ENCODE measurements around the gene ROR2.
"Not testable (repeated sequence)": the region's sequence is repeated elsewhere in the genome, so short reads cannot be mapped to it uniquely, and the experiment has no call there.

ROR2 gene

GRCh38 chr9:91549177-91549576 lies 400.9 kb downstream of the ROR2 start:
- Histone ChIP-seq H3K4me3 (IDR thresholded peaks at IDR 0.05; ENCODE audit: insufficient read depth, low read depth, low read length) (no peak overlapping the region), H3K4me1 (ENCODE audit: low read depth, poor library complexity, severe bottlenecking) (no peaks in the 10 kb centered on the region), H2AFZ (ENCODE audit: low read depth) (no peak overlapping the region), H4K20me1 (ENCODE audit: insufficient read depth) (no peaks in the 10 kb centered on the region), H3K27me3 (ENCODE audit: insufficient read depth, low read depth) (no peaks in the 10 kb centered on the region), H3K27ac (no peak overlapping the region), H3K79me2 (ENCODE audit: insufficient read depth, low read depth) (no peaks in the 10 kb centered on the region), H3K4me2 (no peak overlapping the region), H3K9ac (no peak overlapping the region), H3K36me3 (ENCODE audit: insufficient read depth) (no peaks in the 10 kb centered on the region)
- no peak for TF ChIP-seq CTCF (conservative IDR thresholded peaks at IDR 0.05; ENCODE audit: low read depth, low read length)

- Histone ChIP-seq H3K79me2 (ENCODE audit: insufficient read depth, low read depth) (no peaks in the 10 kb centered on the region), H3K4me2 (no peak overlapping the region), H3K27me3 (ENCODE audit: insufficient read depth, low read depth) (no peaks in the 10 kb centered on the region), H2AFZ (ENCODE audit: low read depth) (no peak overlapping the region), H4K20me1 (ENCODE audit: insufficient read depth) (no peaks in the 10 kb centered on the region), H3K4me1 (ENCODE audit: low read depth, poor library complexity, severe bottlenecking) (no peaks in the 10 kb centered on the region), H3K9ac (no peak overlapping the region), H3K27ac (no peak overlapping the region), H3K4me3 (IDR thresholded peaks at IDR 0.05; ENCODE audit: insufficient read depth, low read depth, low read length) (no peak overlapping the region), H3K36me3 (ENCODE audit: insufficient read depth) (no peaks in the 10 kb centered on the region)
- no peak for TF ChIP-seq CTCF (conservative IDR thresholded peaks at IDR 0.05; ENCODE audit: low read depth, low read length)
Measured at GRCh38 chr9:91547081-91547480, 402.9 kb downstream of the ROR2 start.

- no peaks in the 10 kb centered on the region for H3K27me3 ChIP-seq (ENCODE audit: insufficient read depth, low read depth)
- H3K9ac ChIP-seq = no peak overlapping the region
- no peaks in the 10 kb centered on the region for H3K36me3 ChIP-seq (ENCODE audit: insufficient read depth)
- H3K4me1 ChIP-seq (ENCODE audit: low read depth, poor library complexity, severe bottlenecking) = peaks cover 2% of the 10 kb centered on the region
- H3K79me2 ChIP-seq (ENCODE audit: insufficient read depth, low read depth) = no peaks in the 10 kb centered on the region
- no peak overlapping the region for H3K4me3 ChIP-seq (IDR thresholded peaks at IDR 0.05; ENCODE audit: insufficient read depth, low read depth, low read length)
- TF ChIP-seq CTCF (conservative IDR thresholded peaks at IDR 0.05; ENCODE audit: low read depth, low read length) = no peak
- H2AFZ ChIP-seq (ENCODE audit: low read depth) = no peak overlapping the region
- H3K27ac ChIP-seq = no peak overlapping the region
- H3K4me2 ChIP-seq = no peak overlapping the region
- H4K20me1 ChIP-seq (ENCODE audit: insufficient read depth) = no peaks in the 10 kb centered on the region
Measured at GRCh38 chr9:91546574-91546973, 403.5 kb downstream of the ROR2 start.

- Histone ChIP-seq H3K4me1 (ENCODE audit: low read depth, poor library complexity, severe bottlenecking) (peaks cover 23% of the 10 kb centered on the region), H3K27ac (no peak overlapping the region), H3K4me3 (IDR thresholded peaks at IDR 0.05; ENCODE audit: insufficient read depth, low read depth, low read length) (no peak overlapping the region), H4K20me1 (ENCODE audit: insufficient read depth) (no peaks in the 10 kb centered on the region), H3K36me3 (ENCODE audit: insufficient read depth) (no peaks in the 10 kb centered on the region), H2AFZ (ENCODE audit: low read depth) (no peak overlapping the region), H3K9ac (no peak overlapping the region), H3K27me3 (ENCODE audit: insufficient read depth, low read depth) (no peaks in the 10 kb centered on the region), H3K4me2 (no peak overlapping the region), H3K79me2 (ENCODE audit: insufficient read depth, low read depth) (no peaks in the 10 kb centered on the region)
- TF ChIP-seq CTCF (conservative IDR thresholded peaks at IDR 0.05; ENCODE audit: low read depth, low read length) = no peak
Measured at GRCh38 chr9:91541734-91542133, 408.3 kb downstream of the ROR2 start.

GRCh38 chr9:91540506-91540905 lies 409.5 kb downstream of the ROR2 start:
- not testable (repeated sequence) for H3K27me3 ChIP-seq (ENCODE audit: insufficient read depth, low read depth); H3K79me2 ChIP-seq (ENCODE audit: insufficient read depth, low read depth); H4K20me1 ChIP-seq (ENCODE audit: insufficient read depth); H3K4me3 ChIP-seq (IDR thresholded peaks at IDR 0.05; ENCODE audit: insufficient read depth, low read depth, low read length); H3K36me3 ChIP-seq (ENCODE audit: insufficient read depth)
- Histone ChIP-seq H2AFZ (ENCODE audit: low read depth) (peak overlapping the region; percentile 54), H3K4me2 (peak overlapping the region; percentile 57), H3K9ac (peak overlapping the region; percentile 22; the same call in 1 of the 2 replicates), H3K4me1 (ENCODE audit: low read depth, poor library complexity, severe bottlenecking) (peaks cover 23% of the 10 kb centered on the region), H3K27ac (peak overlapping the region; percentile 46)

Data from KMS-11 (cell line).